HEK293 (cell line): ENCODE results near the gene ELFN1.

Experiments
- CTCF ChIA-PET: fragments of 350-600 bp; formaldehyde crosslinking; extraction: SDS; loops from one replicate; lab custom pipeline; 2021; ENCODE audit warnings: antibody characterized with exemption; lab: Yijun Ruan, JAX
- POLR2A ChIA-PET: fragments of 300-600 bp; formaldehyde crosslinking; extraction: SDS; loops from one replicate; lab custom pipeline; 2020; ENCODE audit warnings: antibody characterized with exemption, inconsistent platforms; lab: Yijun Ruan, JAX
- H3K27ac ChIP-seq: fragments of 200-500 bp; sonication (Bioruptor generic); 2 replicates; pipeline ENCODE4 v1.5.1; 2014; ENCODE audit warnings: low read depth, low read length, control low read depth, inconsistent platforms; ENCODE audit errors: extremely low read depth
- H3K36me3 ChIP-seq, 2 experiments: fragments of 200-500 bp in 1 of 2; sonication (Bioruptor generic) in 1 of 2; 1 replicate in 1 of 2; 2 replicates in 1 of 2; pipeline ENCODE4 v1.5.1; 2014 to 2017; ENCODE audit warnings: inconsistent platforms in 2 of 2, low read length in 2 of 2; ENCODE audit not compliant: control insufficient read depth in 2 of 2, insufficient read depth in 1 of 2
- H3K4me1 ChIP-seq: fragments of 200-500 bp; sonication (Bioruptor generic); 2 replicates; pipeline ENCODE4 v1.5.1; 2014; ENCODE audit warnings: mild to moderate bottlenecking, low read length, inconsistent platforms; ENCODE audit not compliant: control insufficient read depth, insufficient read depth
- H3K4me3 ChIP-seq: 2 replicates; pipeline ENCODE4 v1.5.1; 2011; ENCODE audit warnings: low read depth, mild to moderate bottlenecking, control low read depth, low read length, moderate library complexity
- H3K9me3 ChIP-seq: fragments of 200-500 bp; sonication (Bioruptor generic); 2 replicates; pipeline ENCODE4 v1.5.1; 2014; ENCODE audit warnings: low read depth, low read length, inconsistent platforms; ENCODE audit not compliant: control insufficient read depth, insufficient read depth
- AEBP2 ChIP-seq: fragments of 450-650 bp; formaldehyde crosslinking; IDR thresholded peaks from 2 replicates; pipeline ENCODE4 v1.5.1; 2016; ENCODE audit warnings: missing biosample characterization, missing genetic modification characterization, borderline replicate concordance
- HOXC10 ChIP-seq: sonication (generic); formaldehyde crosslinking; IDR thresholded peaks from 2 replicates; pipeline ENCODE4 v1.8.1; 2023; ENCODE audit warnings: mild to moderate bottlenecking, missing genetic modification reagents
- KLF16 ChIP-seq: fragments of 450-650 bp; formaldehyde crosslinking; IDR thresholded peaks from 2 replicates; pipeline ENCODE4 v1.5.1; 2017; ENCODE audit warnings: missing biosample characterization, missing genetic modification characterization
- SETDB1 ChIP-seq: IDR thresholded peaks from one replicate; pipeline ENCODE4 v1.6.1; 2017; ENCODE audit warnings: mild to moderate bottlenecking, low read length, moderate library complexity, mixed read lengths; ENCODE audit not compliant: insufficient read length
- WT1 ChIP-seq: fragments of 450-650 bp; formaldehyde crosslinking; IDR thresholded peaks from 2 replicates; pipeline ENCODE4 v1.5.1; 2016; ENCODE audit warnings: missing biosample characterization, missing genetic modification characterization
- YY1 ChIP-seq: fragments of 450-650 bp; formaldehyde crosslinking; IDR thresholded peaks from 2 replicates; pipeline ENCODE4 v1.5.1; 2018; ENCODE audit warnings: missing biosample characterization, missing genetic modification characterization
- ZBTB17 ChIP-seq: fragments of 450-650 bp; formaldehyde crosslinking; IDR thresholded peaks from 2 replicates; pipeline ENCODE4 v1.5.1; 2016; ENCODE audit warnings: missing biosample characterization, missing genetic modification characterization
- ZBTB6 ChIP-seq: fragments of 450-650 bp; formaldehyde crosslinking; IDR thresholded peaks from 2 replicates; pipeline ENCODE4 v1.5.1; 2017; ENCODE audit warnings: missing biosample characterization, missing genetic modification characterization
- ZEB2 ChIP-seq: fragments of 450-650 bp; formaldehyde crosslinking; IDR thresholded peaks from 2 replicates; pipeline ENCODE4 v1.5.1; 2016; ENCODE audit warnings: missing biosample characterization, missing genetic modification characterization
- ZNF10 ChIP-seq: fragments of 450-650 bp; formaldehyde crosslinking; IDR thresholded peaks from 2 replicates; pipeline ENCODE4 v1.5.1; 2017; ENCODE audit warnings: missing biosample characterization, missing genetic modification characterization
- ZNF132 ChIP-seq: fragments of 450-650 bp; formaldehyde crosslinking; IDR thresholded peaks from 2 replicates; pipeline ENCODE4 v1.5.1; 2017; ENCODE audit warnings: missing biosample characterization, missing genetic modification characterization, borderline replicate concordance
- ZNF138 ChIP-seq: fragments of 450-650 bp; formaldehyde crosslinking; IDR thresholded peaks from 2 replicates; pipeline ENCODE4 v1.5.1; 2016; ENCODE audit warnings: missing biosample characterization, missing genetic modification characterization, borderline replicate concordance
- ZNF16 ChIP-seq: fragments of 450-650 bp; formaldehyde crosslinking; IDR thresholded peaks from 2 replicates; pipeline ENCODE4 v1.5.1; 2016; ENCODE audit warnings: low read depth, missing biosample characterization, missing genetic modification characterization
- ZNF239 ChIP-seq: fragments of 450-650 bp; formaldehyde crosslinking; IDR thresholded peaks from 2 replicates; pipeline ENCODE4 v1.5.1; 2016; ENCODE audit warnings: missing biosample characterization, missing genetic modification characterization
- ZNF266 ChIP-seq: fragments of 450-650 bp; formaldehyde crosslinking; IDR thresholded peaks from 2 replicates; pipeline ENCODE4 v1.5.1; 2016; ENCODE audit warnings: missing biosample characterization, missing genetic modification characterization, low read depth
- ZNF423 ChIP-seq: fragments of 450-650 bp; formaldehyde crosslinking; IDR thresholded peaks from 2 replicates; pipeline ENCODE4 v1.5.1; 2016; ENCODE audit warnings: missing biosample characterization, missing genetic modification characterization
- ZNF426 ChIP-seq: fragments of 450-650 bp; formaldehyde crosslinking; IDR thresholded peaks from 2 replicates; pipeline ENCODE4 v1.5.1; 2017; ENCODE audit warnings: missing biosample characterization, missing genetic modification characterization, mild to moderate bottlenecking, inconsistent platforms, moderate library complexity
- ZNF433 ChIP-seq: fragments of 450-650 bp; formaldehyde crosslinking; IDR thresholded peaks from 2 replicates; pipeline ENCODE4 v1.5.1; 2016; ENCODE audit warnings: missing biosample characterization, missing genetic modification characterization, low read depth
- ZNF555 ChIP-seq: fragments of 450-650 bp; formaldehyde crosslinking; conservative IDR thresholded peaks from 2 replicates; pipeline ENCODE4 v1.5.1; 2017; ENCODE audit warnings: missing biosample characterization, mild to moderate bottlenecking, missing genetic modification characterization, inconsistent platforms
- ZNF561 ChIP-seq: fragments of 450-650 bp; IDR thresholded peaks from 2 replicates; pipeline ENCODE4 v1.5.1; 2018; ENCODE audit warnings: missing biosample characterization, missing genetic modification characterization, borderline replicate concordance
- ZNF580 ChIP-seq: fragments of 450-650 bp; formaldehyde crosslinking; IDR thresholded peaks from 2 replicates; pipeline ENCODE4 v1.5.1; 2016; ENCODE audit warnings: missing biosample characterization, missing genetic modification characterization
- ZNF585B ChIP-seq: fragments of 450-650 bp; formaldehyde crosslinking; IDR thresholded peaks from 2 replicates; pipeline ENCODE4 v1.5.1; 2016; ENCODE audit warnings: missing biosample characterization, missing genetic modification characterization
- ZNF626 ChIP-seq: fragments of 450-650 bp; sonication (Bioruptor Pico); formaldehyde crosslinking; IDR thresholded peaks from 2 replicates; pipeline ENCODE4 v1.5.1; 2018; ENCODE audit warnings: missing biosample characterization, missing genetic modification characterization, inconsistent platforms
- ZNF664 ChIP-seq: fragments of 450-650 bp; formaldehyde crosslinking; IDR thresholded peaks from 2 replicates; pipeline ENCODE4 v1.5.1; 2016; ENCODE audit warnings: missing biosample characterization, missing genetic modification characterization
- ZNF747 ChIP-seq: fragments of 450-650 bp; formaldehyde crosslinking; IDR thresholded peaks from 2 replicates; pipeline ENCODE4 v1.5.1; 2016; ENCODE audit warnings: missing biosample characterization, missing genetic modification characterization
- ZNF768 ChIP-seq: fragments of 450-650 bp; formaldehyde crosslinking; IDR thresholded peaks from 2 replicates; pipeline ENCODE4 v1.5.1; 2018; ENCODE audit warnings: missing biosample characterization, mild to moderate bottlenecking, missing genetic modification characterization
- ZNF791 ChIP-seq: fragments of 450-650 bp; formaldehyde crosslinking; IDR thresholded peaks from 2 replicates; pipeline ENCODE4 v1.5.1; 2016; ENCODE audit warnings: missing biosample characterization, missing genetic modification characterization
- TF ChIP-seq, protein P1 (sequence below): fragments of 450-650 bp; formaldehyde crosslinking; IDR thresholded peaks from 2 replicates; pipeline ENCODE4 v1.5.1; 2016; ENCODE audit warnings: missing biosample characterization, missing genetic modification characterization
- TF ChIP-seq, protein P2 (sequence below): fragments of 450-650 bp; formaldehyde crosslinking; optimal IDR thresholded peaks from 2 replicates; pipeline ENCODE3; 2016; ENCODE audit warnings: missing biosample characterization, mild to moderate bottlenecking, missing genetic modification characterization
- TF ChIP-seq, protein P3 (sequence below): fragments of 450-650 bp; formaldehyde crosslinking; IDR thresholded peaks from 2 replicates; pipeline ENCODE4; 2016; ENCODE audit warnings: missing biosample characterization, missing genetic modification characterization

The ELFN1 gene

GRCh38 chr7:1653500-1653899 lies 16.6 kb upstream of the ELFN1 start:
- CTCF ChIA-PET: no interaction called here
- no peak for TF ChIP-seq ZBTB17 (tag by site-specific recombination)
- TF ChIP-seq ZNF561 (tag by site-specific recombination): no peak
- TF ChIP-seq, protein P1, sequence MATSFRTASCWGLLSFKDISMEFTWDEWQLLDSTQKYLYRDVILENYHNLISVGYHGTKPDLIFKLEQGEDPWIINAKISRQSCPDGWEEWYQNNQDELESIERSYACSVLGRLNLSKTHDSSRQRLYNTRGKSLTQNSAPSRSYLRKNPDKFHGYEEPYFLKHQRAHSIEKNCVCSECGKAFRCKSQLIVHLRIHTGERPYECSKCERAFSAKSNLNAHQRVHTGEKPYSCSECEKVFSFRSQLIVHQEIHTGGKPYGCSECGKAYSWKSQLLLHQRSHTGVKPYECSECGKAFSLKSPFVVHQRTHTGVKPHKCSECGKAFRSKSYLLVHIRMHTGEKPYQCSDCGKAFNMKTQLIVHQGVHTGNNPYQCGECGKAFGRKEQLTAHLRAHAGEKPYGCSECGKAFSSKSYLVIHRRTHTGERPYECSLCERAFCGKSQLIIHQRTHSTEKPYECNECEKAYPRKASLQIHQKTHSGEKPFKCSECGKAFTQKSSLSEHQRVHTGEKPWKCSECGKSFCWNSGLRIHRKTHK: no peak
- no peak for TF ChIP-seq YY1 (tag by site-specific recombination)
- TF ChIP-seq ZNF626: no peak
- TF ChIP-seq AEBP2: no peak
- TF ChIP-seq ZNF16 (tag by site-specific recombination): no peak
- no peak for TF ChIP-seq ZNF426 (tag by site-specific recombination)
- TF ChIP-seq ZNF585B: no peak
- no peak for TF ChIP-seq KLF16 (tag by site-specific recombination)
- TF ChIP-seq ZNF138 (tag by site-specific recombination): no peak
- TF ChIP-seq ZNF580 (tag by site-specific recombination): no peak
- no peak for TF ChIP-seq ZNF10
- no peak for TF ChIP-seq ZNF132 (tag by site-specific recombination)
- no peak for TF ChIP-seq ZBTB6 (tag by site-specific recombination)
- TF ChIP-seq ZNF423: no peak
- TF ChIP-seq, protein P2, sequence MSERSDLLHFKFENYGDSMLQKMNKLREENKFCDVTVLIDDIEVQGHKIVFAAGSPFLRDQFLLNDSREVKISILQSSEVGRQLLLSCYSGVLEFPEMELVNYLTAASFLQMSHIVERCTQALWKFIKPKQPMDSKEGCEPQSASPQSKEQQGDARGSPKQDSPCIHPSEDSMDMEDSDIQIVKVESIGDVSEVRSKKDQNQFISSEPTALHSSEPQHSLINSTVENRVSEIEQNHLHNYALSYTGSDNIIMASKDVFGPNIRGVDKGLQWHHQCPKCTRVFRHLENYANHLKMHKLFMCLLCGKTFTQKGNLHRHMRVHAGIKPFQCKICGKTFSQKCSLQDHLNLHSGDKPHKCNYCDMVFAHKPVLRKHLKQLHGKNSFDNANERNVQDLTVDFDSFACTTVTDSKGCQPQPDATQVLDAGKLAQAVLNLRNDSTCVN (tag by site-specific recombination): no peak
- no peak for TF ChIP-seq ZNF768 (tag by site-specific recombination)
- TF ChIP-seq ZNF266 (tag by site-specific recombination): no peak
- TF ChIP-seq, all 188 proteins: peak for 0
- POLR2A ChIA-PET: no interaction called here

GRCh38 chr7:1654111-1654510 lies 16.0 kb upstream of the ELFN1 start:
- ChIA-PET CTCF (no interaction called here), POLR2A (no interaction called here)
- Histone ChIP-seq H3K36me3 (no peaks in the 10 kb centered on the region), H3K4me3 (no peak overlapping the region), H3K27ac (no peak overlapping the region), H3K9me3 (no peaks in the 10 kb centered on the region), H3K4me1 (no peaks in the 10 kb centered on the region)
- TF ChIP-seq, protein P3, sequence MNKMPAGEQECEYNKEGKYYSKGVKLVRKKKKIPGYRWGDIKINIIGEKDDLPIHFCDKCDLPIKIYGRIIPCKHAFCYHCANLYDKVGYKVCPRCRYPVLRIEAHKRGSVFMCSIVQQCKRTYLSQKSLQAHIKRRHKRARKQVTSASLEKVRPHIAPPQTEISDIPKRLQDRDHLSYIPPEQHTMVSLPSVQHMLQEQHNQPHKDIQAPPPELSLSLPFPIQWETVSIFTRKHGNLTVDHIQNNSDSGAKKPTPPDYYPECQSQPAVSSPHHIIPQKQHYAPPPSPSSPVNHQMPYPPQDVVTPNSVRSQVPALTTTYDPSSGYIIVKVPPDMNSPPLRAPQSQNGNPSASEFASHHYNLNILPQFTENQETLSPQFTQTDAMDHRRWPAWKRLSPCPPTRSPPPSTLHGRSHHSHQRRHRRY (tag by site-specific recombination): no peak
- TF ChIP-seq AEBP2 (no peak), ZNF433 (no peak), ZNF747 (tag by site-specific recombination) (no peak), ZEB2 (tag by site-specific recombination) (no peak), ZNF791 (tag by site-specific recombination) (no peak), HOXC10 (no peak), ZNF239 (no peak), ZNF138 (tag by site-specific recombination) (no peak), WT1 (tag by site-specific recombination) (no peak), ZNF555 (tag by site-specific recombination) (no peak), SETDB1 (no peak), ZNF664 (tag by site-specific recombination) (no peak)

More at GRCh38 chr7:1653500-1653899, 16.6 kb upstream of the ELFN1 start:
- H3K9me3 ChIP-seq: no peaks in the 10 kb centered on the region
- no peak overlapping the region for H3K4me3 ChIP-seq
- H3K27ac ChIP-seq: no peak overlapping the region
- no peaks in the 10 kb centered on the region for H3K4me1 ChIP-seq
- no peaks in the 10 kb centered on the region for H3K36me3 ChIP-seq
